HG02588 (cell line): Measurements from ENCODE around the gene PSTPIP1.
A peak's percentile ranks its signal among the peaks of the same experiment; 100 is the strongest.

Source experiments
- ATAC-seq: cut with Tn5 transposase; IDR thresholded peaks from one replicate; pipeline ENCODE4 v1.9.1; 2021; ENCODE audit warnings: mild to moderate bottlenecking, moderate library complexity; ENCODE audit not compliant: unreplicated experiment

Gene PSTPIP1

DNA sequence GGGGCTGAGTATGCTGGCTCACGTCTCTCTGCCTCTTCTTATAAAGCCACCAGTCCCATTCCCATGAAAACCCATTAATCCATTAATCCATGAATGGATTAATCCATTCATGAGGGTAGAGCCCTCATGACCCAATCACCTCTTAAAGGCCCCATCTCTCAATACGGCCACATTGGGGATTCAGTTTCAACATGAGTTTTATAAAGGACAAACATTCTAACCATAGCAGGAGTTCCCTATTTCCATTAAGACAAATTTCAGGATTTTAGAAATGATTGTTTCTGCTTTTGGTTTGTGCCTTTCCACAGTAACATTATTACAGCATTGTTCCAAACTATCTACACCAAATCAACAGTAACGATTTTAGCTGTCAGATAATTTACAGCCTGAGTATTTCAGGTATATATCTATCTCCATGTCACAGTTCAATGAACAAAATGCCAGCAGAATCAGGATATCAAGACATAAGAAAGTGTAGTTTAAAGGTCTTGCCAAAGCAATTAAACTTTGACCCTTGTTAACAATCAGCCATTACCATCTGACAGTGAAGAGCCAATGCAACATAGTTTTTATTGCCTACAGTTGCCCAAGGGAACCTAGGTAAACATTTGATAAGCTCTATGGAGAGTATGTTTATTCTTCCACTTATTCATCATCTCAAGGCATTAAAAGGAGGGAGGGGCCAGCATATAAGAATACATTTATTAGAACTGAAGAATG lies 72.2 kb downstream of the PSTPIP1 start:
- ATAC-seq: no peak

DNA sequence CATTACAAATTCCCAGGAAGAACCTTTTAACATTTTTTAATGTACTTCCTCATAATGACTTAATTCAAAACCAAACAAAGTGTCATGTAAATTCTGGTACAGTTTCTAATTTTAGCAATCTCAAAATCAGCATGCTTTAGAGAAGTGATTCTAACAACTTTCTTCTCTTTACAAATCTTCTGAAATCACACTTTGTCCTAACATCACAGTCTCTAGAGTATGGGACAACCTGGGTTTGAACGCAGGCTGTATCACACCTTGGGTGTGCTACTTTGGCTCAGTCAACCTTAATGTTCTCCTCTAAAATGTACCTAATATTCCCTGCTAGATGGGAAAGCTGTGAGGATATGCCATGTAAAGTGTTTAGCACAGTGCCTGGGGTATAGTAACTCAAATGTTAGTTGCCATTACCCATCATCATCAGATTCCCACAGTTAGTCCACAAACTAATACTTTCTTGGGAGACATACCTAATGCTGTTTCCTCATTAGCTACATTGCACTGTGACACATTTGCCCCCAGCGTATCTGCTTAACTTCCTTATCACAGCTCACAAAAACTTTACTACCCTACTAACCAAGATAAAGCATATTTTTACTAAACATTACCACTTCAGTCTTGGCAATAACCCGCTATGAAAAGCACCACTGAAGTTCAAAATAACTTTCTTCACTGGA lies 72.9 kb downstream of the PSTPIP1 start:
- no peak for ATAC-seq

DNA sequence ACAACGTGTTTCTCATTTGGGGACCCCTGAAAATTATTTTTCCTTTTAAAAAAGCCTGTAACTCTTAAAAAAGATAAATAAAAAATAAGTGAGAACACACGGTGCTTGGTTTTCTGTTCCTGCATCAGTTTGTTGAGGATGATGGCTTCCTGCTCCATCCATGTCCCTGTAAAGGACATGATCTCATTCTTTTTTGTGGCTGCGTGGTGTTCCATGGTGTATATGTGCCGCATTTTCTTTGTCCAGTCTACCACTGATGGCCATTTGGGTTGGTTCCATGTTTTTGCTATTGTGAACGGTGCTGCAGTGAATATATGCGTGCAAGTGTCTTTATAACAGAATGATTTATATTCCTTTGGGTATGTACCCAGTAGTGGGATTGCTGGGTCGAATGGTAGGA lies 73.7 kb downstream of the PSTPIP1 start:
- no peak for ATAC-seq

DNA sequence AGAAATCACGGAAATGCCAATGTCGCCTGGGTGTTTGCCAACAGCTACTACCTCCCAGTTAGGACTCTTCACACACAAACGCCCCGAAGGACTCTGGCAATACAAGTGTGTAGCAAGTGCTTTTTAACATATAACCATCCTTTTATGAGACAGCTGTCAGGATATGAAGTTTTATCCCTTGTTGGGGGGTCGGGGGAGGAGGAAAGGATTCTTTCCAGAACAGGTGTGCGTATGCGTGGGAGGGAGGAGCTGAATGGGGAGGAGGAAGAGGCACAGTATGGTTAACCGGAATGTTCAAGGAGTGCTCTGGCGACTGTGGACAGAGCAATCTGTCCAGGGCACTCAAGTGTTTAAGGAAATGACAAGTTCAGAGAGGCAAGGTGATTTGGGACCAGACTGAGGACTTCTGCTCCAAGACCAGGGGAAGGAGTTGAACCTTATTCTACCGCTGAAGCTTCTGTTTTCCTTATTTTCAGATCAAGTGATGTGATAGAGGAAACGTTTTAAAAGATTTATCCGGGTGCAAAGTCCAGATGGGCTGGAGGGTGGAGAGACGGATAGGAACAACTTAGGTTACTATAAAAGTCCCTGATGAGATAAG lies 74.7 kb downstream of the PSTPIP1 start:
- no peak for ATAC-seq

DNA sequence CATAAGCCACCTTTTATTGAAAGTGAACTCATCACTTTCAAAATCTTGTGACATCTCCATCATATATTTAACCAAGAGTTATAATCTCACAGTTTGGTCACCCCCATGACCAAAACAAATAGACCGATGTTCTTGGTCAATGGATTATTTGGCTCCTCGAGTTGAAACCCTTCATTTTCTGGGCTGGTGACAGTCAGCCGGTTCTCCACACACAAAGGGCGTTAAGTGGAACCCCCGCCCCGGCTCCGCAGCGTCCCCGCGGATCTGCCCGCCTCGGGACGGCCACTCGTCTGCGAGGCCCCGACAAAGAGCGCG lies 75.2 kb downstream of the PSTPIP1 start:
- no peak for ATAC-seq

DNA sequence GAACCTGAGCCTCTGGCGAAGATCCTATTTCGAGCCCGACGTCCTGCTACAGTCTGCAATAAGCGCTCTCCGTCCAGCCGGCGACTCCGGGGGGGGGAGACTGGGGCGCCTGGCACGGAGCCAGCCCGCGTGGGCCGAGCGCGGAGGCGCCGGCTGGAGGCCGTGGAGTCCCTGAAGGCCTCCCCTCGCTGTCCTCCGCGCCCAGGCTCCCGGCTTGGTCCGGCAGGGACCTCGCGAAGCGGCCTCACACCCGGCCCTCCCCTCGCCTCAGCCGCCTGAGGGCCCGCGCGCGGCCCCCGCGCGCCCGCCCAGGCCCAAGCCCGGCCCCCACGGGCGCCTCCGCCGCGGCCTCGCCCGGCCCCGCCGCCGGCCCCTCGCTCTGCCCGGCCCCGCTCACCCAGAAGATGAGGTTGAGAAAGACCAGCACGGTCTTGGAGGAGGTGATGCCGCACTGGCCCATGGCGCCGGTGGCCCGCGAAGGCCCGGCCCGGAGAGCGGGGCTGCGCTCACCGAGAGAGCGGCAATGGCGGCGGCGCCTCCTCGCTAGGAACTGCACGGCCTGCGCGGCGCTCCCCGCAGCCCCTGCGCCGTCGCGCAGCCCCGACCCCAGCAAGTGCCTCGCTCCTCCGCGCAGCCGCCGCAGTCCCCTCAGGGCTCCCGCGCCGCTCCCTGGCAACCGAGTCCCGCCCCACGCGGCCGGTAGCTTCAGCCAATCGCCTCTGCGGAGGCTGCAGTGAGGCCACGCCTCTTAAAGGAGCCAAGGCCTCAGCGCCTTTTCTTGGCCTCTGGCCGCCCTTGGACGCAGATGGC lies 75.8 kb downstream of the PSTPIP1 start, which contains the start of gene TSPAN3:
TSPAN3 (minus strand) TSS at position 615 of the 810 bp plus-strand sequence; CDS start at position 460, 155 bp downstream.
- ATAC-seq: peak; percentile 95

DNA sequence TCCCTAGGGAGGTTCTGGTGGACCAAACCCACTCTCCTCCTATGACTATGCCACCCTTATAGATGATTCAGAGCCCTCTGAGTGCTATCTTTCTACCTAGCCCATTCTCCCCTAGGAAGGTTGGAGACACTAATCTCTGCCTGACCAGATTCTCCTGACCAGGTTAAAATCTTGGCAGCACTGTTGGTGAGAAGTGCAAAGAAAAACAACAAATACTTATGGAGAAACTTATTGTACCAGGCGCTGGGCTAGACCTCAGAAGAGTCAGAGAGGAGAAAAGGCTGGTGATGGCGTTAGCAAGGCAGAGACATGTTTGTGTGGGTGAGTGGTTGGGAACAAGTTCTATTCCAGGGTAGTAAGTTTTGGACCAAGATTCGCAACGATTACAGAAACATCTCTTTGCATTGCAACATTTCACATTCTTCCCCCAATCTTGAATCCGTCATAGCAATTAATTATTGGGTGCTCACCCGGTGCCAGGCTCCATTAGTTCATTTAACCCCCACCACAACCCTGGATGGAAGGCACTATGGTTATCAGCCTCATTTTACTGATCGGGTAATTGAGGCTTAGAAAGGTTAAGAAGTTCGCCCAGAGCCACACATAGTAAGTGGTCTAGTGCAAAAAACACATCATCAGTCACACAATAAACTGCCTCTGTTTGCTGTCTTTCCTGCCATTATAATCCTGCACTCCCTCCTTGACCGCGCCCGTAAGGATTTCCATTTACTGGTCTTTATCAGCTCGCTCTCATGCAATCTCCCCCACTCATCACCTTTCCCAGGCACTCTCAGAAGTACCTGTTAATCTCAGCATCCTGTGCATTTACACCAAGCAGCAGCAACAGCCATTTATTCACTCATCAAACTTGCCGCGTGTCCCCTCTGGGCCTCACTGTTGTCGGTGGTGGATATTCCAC lies 76.6 kb downstream of the PSTPIP1 start:
- no peak for ATAC-seq

DNA sequence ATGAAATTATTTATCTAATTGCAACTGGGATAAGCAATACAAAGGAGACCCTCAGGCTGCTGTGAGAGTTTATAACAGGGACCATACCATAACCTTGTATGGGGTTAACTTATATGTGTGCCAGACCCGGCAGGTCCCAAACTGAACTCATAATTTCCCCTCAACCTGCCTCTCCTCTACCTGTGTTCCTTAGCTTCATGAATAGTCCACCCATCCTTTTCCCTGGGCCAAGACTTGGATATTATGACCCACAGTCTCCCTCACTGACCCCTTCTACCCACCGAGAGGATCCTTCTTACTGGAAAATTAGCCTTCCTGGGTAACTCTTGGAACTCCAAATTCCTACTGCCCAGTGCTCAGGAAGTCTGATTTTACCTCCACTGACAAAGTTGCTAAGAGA lies 79.4 kb downstream of the PSTPIP1 start:
- no peak for ATAC-seq

DNA sequence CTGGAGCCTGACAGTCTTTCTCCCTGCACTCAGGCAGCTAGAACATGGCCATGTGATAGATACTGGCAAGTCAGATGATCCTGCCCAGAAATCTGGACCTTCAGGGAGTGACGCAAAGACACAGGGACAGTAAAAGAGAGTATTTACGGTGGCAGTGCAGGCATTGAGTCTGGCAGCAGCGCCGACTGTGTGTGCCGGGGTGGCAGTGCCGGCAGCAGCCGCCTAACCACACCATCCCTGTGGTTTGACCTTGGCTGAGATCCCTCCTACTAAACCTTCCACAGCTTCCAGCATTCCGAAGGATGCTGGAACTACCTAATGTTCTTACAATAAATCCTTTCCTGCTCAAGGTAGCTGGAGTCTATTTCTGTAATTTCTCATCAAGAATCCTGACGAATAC lies 80.6 kb downstream of the PSTPIP1 start:
- no peak for ATAC-seq

DNA sequence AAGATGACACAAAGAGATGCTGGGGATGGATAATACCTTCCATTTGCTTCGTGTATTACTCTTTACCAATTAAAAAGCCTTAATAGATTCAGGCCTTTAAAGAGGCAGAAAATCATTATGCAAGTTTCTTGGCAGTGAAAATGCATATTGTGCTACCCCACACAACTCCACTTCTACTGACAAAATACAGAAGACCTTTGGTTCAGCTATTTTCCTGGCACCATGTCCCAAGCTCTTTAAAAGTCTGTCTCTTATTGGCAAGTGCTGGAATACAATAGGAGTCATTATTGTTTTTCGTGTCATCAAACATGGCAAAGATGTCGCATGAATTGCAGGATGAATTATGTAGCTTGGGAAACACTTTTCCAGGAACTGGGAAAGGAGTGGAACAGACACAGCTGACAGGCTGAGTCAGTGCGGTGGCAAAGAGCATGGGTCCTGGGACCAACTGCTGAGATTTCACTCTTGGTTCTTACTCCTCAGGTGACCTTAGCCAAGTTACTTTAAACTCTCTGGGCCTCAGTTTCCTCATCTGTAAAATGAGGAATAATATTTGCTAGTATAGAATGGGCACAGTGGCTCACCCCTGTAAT lies 81.5 kb downstream of the PSTPIP1 start:
- no peak for ATAC-seq

DNA sequence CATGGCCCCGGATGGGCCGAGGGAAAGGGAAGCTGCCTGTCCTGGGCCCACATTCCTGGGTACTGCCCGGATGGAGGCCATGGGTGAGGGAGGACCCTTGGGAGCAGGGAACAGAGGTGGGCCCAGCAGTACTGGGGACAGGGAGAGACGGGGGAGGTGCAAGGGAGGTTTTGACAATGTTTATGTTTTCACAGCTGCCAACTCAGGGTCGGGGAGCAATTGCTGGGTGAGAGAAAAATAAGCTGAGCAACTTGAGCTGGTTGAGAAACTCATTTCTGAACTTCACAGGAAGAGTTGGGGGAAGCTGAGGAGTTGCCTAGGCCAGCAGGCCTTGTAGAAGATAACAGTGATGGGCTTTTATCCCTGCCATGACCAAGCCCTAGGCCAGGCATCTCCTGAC lies 87.0 kb downstream of the PSTPIP1 start:
- no peak for ATAC-seq

DNA sequence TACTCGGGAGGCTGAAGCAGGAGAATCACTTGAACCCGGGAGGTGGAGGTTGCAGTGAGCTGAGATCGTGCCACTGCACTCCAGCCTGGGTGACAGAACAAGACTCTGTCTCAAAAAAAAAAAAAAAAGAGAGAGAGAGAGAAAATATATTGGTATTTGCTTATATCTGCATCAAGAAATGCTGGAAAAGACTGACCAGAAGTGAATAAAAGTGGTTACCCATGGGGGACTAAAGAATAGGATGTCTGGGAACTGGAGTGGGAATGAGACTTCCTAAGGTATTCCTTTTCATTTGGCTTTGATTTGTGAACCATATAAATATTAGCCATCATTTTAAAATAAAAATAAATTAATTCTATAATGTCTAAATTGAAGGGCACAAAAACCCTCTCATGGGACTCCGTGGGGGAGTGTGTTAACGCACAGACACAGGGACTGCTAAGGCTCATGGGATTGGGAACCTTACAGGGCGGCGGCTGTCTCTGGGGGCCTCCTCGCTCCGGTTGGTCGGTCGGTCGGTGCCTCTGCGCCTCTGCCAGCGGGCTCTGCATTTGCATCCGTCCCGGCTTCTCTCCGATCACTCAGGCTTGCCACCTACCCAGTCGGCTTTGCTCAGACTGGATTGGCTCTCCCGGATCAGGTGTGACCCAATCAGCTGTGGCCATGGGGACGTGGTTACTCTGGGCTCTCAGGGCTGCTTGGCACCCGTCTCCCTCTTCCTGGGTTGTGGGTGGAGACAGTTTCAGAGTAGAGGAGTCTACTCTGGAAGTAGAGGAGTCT lies 88.6 kb downstream of the PSTPIP1 start:
- peak; percentile 92 for ATAC-seq

DNA sequence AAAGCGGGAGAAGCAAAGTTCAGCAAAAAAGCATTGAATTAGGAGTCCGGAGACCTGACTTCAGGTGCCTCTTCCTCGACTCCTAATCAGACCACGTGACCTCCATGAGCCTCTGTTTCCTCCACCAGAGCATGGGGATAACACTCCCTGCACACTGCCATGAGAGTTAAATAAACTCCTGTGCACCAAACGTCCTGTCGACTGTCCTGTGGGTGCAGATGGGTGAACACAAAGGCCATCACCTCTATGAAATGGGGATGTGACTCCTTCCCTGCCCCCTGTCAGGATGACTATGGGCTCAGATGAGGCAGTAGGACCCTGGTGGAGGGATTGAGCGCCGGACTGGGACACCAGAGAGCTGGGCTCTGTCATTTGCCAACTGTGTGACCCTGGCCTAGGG lies 89.5 kb downstream of the PSTPIP1 start:
- no peak for ATAC-seq

DNA sequence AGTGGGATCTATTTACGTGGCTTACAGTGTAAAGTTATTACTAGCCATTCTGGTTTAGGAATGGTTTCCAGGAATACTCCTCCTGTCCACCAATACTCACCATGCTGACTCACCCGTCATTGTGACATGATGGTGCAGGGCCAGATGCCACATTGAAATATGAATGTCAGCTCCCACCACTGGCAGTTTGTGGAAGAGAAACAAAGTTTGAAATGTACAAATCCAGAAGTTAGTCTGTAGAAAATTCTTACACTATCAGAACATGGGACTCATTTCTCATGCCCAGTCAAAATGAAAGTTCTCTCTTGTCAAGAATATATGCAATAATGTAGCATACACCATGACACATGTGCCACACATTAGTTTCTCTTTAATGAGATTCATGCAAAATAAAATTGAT lies 90.4 kb downstream of the PSTPIP1 start:
- no peak for ATAC-seq
